ENCODE measurements around the gene PGAP3. TPM values are rescaled to one million over a fixed set of nuclear protein-coding genes. Genes with fewer than 3 reads are reported as not detected.
A peak's percentile ranks its signal among the peaks of the same experiment; 100 is the strongest.

The PGAP3 gene
- total RNA-seq, 1 experiment from 2014 or later, result 29.0 TPM

GRCh38 chr17:39663340-39663687 lies 24.5 kb downstream of the PGAP3 start:
- H3K56ac ChIP-seq (ENCODE audit: insufficient read length, low read depth, low read length), result no peak overlapping the region
- no peaks in the 10 kb centered on the region for H3K79me1 ChIP-seq (ENCODE audit: insufficient read depth, low read depth, low read length, poor library complexity, severe bottlenecking)
- H2BK20ac ChIP-seq (ENCODE audit: low read depth, low read length, poor library complexity, severe bottlenecking), result no peak overlapping the region
- DNase-seq, result no peak
- no peaks in the 10 kb centered on the region for H3K9me3 Mint-ChIP-seq
- H2BK120ac ChIP-seq (ENCODE audit: low read depth, low read length, poor library complexity, severe bottlenecking), result no peak overlapping the region
- no peak overlapping the region for H2BK15ac ChIP-seq (ENCODE audit: low read depth, low read length)
- H3K79me2 ChIP-seq (ENCODE audit: insufficient read depth, low read length), result no peaks in the 10 kb centered on the region
- H4K5ac ChIP-seq (ENCODE audit: insufficient read length, low read depth, low read length), result no peak overlapping the region
- no peak overlapping the region for H3T11ph ChIP-seq (ENCODE audit: low read length)
- peak overlapping the region; percentile 10 for H3K4me2 ChIP-seq (ENCODE audit: insufficient read depth, insufficient read length, low read length)
- no peaks in the 10 kb centered on the region for H4K20me1 ChIP-seq (ENCODE audit: control insufficient read depth, insufficient read depth, insufficient read length)
- no peak overlapping the region for H3K9ac ChIP-seq (ENCODE audit: extremely low read depth, insufficient read length, low read length)
- peaks cover 29 to 49% of the 10 kb centered on the region in 2 experiments for H3K4me1 Mint-ChIP-seq
- no peak overlapping the region for H3K27ac ChIP-seq (ENCODE audit: insufficient read length, low read depth, low read length)
- H3K27me3 ChIP-seq (ENCODE audit: insufficient read depth, low read length), result peaks cover 3% of the 10 kb centered on the region; the same call in 1 of the 2 replicates
- H3K23me2 ChIP-seq (ENCODE audit: insufficient read length, low read depth, low read length, poor library complexity, severe bottlenecking), result peaks cover 3% of the 10 kb centered on the region
- peaks cover 6% of the 10 kb centered on the region; the same call in 1 of the 2 replicates for H3K4me1 ChIP-seq (ENCODE audit: insufficient read depth, low read length)
- no peak overlapping the region for H3K4me3 Mint-ChIP-seq
- no peak overlapping the region for H3K4ac ChIP-seq (ENCODE audit: low read depth, low read length)
- H2AFZ ChIP-seq (ENCODE audit: low read length), result no peak overlapping the region
- H3K36me3 Mint-ChIP-seq (ENCODE audit: insufficient read depth in 1 of 3, low read depth in 3 of 3), result peaks cover 4 to 21% (median 11%) of the 10 kb centered on the region in 3 experiments; a peak in 6 of 7 replicates
- no peak overlapping the region for H3K14ac ChIP-seq (ENCODE audit: insufficient read depth, low read length)
- no peaks in the 10 kb centered on the region for H3K9me3 ChIP-seq (ENCODE audit: control insufficient read depth, low read depth, low read length)
- H3K27me3 Mint-ChIP-seq (ENCODE audit: low read depth), result peaks cover 39% of the 10 kb centered on the region
- 0 out of 7 replicates have a peak overlapping the region, but pooled peaks of 1 of the 3 experiments have one; percentile 7 for H3K27ac Mint-ChIP-seq
- no peak for TF ChIP-seq CTCF (conservative IDR thresholded peaks at IDR 0.05)
- no peak overlapping the region for H2BK5ac ChIP-seq (ENCODE audit: insufficient read length, low read length)
- no peak overlapping the region for H4K91ac ChIP-seq (ENCODE audit: insufficient read length, low read depth, low read length)
- WGBS (ENCODE audit: extremely low coverage, insufficient read length, low lambda C conversion rate), result no CpG with 5 or more reads among the region's 4 CpGs
- H4K8ac ChIP-seq (replicated peaks; ENCODE audit: insufficient read length, low read depth, low read length), result no peak overlapping the region
- H2AK5ac ChIP-seq (ENCODE audit: insufficient read length, low read length), result no peak overlapping the region
- no peak overlapping the region for H2BK12ac ChIP-seq (ENCODE audit: insufficient read length, low read depth, low read length)
- no peak overlapping the region for H3K23ac ChIP-seq (ENCODE audit: insufficient read length, low read depth, low read length)
- no peak overlapping the region for H3K18ac ChIP-seq (ENCODE audit: insufficient read length, low read depth, low read length)
